HUDEP-2 (cell line): ENCODE data around the gene APLF.
"Not testable (repeated sequence)": the region's sequence is repeated elsewhere in the genome, so short reads cannot be mapped to it uniquely, and the experiment has no call there.

Experiments
- DNase-seq, 76 experiments: peaks; one replicate each; lab custom pipeline; 2025; ENCODE audit not compliant: unreplicated experiment in 76 of 76; lab: John Stamatoyannopoulos, UW

APLF gene

GRCh38 chr2:68438455-68439303, 28.7 kb upstream of the APLF start:
- no peak for DNase-seq

DNA sequence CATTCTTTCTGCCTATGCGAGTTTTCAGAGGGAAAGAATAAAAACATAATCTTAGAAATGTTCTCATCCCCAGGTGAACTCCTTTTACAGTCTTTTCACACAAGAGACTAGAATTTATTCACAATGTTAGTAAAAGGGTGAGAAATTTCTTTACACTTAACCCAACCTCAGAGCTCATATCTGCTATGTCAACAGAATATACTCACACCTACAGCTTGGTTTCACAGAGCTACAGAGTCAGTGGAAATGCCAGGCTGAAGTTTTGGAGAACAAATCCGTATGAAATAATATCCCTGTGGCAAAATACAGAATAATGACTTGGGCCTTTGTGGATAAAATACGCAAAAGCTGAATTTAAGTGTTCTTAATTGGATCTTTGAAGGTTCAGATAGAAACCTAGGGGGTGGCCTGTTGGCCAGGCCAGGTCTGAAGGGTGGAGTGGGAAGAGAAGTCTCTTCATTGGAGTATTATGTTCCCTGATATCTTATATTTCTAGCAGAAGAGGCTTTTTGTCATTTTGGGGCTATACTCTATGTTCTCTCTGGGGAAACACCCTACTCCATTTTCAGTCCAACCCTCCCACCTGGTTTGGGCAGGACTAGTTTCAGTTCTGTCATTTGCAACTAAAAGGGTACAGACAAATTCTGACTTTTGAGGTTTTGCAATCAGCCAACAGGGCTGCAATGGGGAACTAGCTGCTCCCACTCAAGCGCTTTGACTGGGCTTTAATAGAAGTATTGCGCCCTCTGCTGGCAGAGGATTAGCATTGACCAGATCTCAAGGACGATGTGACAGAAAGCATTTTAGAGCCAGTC, 26.0 kb upstream of the APLF start:
- peak in 75 of 76 experiments; percentile 14 to 95 (median 79) for DNase-seq

GRCh38 chr2:68441994-68442322, 25.4 kb upstream of the APLF start:
- no peak for DNase-seq

DNA sequence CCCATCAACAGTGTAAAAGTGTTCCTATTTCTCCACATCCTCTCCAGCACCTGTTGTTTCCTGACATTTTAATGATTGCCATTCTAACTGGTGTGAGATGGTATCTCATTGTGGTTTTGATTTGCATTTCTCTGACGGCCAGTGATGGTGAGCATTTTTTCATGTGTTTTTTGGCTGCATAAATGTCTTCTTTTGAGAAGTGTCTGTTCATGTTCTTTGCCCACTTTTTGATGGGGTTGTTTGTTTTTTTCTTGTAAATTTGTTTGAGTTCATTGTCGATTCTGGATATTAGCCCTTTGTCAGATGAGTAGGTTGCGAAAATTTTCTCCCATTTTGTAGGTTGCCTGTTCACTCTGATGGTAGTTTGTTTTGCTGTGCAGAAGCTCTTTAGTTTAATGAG, 21.0 kb upstream of the APLF start:
- not testable (repeated sequence) for DNase-seq

- DNase-seq = no peak
Measured at GRCh38 chr2:68447118-68447517, 20.3 kb upstream of the APLF start.

DNA sequence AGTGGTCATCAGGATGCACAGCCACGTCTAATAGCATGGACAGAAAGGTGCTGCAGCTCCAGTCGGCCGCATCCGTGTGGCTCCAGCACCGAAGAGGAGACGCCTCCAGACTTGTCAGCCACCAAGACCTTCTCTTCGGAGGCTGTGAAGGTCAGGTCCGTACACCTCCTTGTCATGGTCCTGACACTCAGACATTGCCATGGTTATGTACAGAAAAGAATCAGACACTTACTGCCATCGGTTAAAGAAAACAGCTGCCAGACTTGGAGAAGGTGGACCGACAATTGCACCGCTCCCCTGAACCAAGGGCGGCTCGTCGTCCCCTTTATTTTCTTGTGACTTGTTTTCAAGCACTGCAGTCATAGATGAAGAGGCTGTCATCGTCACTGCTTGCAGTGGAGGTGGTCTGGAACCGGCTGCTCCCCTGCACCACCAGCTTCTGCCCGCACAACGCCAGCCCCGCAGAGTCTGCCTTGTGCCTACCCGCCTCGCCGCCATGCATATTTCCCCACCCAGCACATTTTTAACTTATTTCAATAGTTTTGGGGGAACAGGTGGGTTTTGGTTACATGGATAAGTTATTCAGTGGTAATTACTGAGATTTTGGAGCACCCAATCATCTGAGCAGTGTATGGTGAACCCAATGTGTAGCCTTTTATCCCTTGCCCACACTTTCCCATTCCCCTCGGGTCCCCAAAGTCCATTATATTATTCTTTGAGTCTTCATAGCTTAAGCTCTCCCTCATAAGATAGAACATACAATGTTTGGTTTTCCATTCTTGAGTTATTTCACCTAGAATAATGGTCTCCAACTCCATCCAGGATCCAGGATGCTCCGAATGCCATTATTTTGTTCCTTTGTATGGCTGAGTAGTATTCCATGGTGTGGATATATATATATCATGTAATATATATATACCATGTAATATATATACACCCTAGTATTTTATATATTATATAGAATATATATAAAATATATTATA, 18.4 kb upstream of the APLF start:
- DNase-seq = no peak

DNA sequence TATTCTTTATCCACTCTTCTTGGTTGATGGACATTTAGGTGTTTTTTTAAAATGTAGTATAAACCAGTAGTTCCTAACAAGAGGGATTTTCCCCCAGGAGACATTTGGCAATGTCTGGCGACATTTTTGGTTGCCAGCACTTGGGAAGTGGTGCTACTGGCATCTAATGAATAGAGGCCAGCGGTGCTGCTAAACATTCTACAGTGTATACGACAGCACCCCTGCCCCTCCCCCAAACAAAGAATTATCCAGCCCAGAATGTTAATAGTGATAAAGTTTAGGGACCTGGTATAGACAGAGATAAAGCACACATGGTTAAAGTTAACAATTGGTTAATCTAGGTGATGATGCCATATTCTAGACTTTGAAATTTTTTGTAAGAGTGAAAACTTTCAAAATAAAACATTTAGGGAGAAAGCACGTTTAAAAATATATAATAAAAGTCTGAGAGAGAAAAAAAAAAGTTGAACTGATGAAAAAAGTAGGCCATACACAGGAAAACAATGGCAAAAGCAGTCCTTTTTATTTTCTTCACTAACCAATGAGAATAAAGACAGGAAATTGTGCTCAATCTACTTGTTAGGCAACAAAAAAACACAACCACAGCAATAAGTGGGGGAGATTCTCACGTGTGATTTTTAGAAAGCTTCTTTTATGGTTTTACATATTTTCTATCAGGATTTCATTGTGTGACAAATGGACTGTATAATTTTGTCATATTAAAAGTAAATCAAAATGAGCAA, 15.1 kb upstream of the APLF start:
- DNase-seq = peak in 40 of 76 experiments; percentile 5 to 63 (median 25)

- DNase-seq = no peak
Measured at GRCh38 chr2:68453761-68454360, 13.5 kb upstream of the APLF start.

- no peak for DNase-seq
Measured at GRCh38 chr2:68454719-68455118, 12.7 kb upstream of the APLF start.

- DNase-seq = no peak
Measured at GRCh38 chr2:68456198-68456597, 11.2 kb upstream of the APLF start.

DNA sequence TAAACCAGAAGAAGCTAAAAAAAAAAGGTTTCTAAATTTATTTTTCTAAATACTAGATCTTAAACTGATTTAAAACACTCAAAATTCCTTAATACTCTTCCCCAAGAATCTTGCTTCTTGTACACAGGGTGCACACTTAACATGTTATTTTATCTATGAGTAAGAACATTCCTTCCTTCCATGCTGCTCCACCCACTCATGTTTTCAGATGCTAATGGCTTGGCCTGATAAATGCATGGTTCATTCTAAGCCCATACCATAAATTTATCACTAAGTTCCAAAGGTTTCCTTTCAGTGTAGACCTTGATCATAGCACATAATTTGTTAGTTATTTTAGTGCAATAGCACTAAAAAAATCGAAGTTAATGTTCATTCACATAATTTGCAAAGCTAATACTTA, 8.4 kb upstream of the APLF start:
- peak in 12 of 76 experiments; percentile 2 to 53 (median 24) for DNase-seq

DNA sequence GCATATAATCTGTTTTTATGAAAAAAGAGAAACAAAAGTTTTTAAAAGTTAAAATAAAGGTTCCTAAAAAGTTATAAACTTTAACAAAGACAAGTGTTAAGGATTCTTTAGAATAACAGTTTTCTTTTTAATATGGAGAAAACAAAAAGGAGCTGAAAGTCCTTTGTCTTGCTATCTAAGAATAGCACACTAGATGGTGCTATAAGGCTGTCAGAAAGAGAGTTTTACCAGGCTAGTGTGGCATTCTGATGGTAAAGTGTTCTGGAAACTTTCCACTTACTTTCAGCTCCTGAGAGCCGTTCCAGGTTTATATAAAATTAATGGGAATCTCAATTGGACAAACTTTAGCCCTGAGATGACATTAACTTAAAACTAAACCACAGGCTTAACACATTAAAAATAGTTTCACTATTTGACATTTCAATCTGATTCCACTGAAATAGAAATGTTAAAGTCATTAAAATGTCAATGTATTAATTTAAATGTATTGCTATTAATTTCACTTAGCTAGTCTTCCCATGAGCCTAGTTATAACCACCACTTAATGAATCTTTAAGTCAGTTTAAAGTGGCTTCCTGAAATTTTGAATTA, 4.0 kb upstream of the APLF start:
- peak in 30 of 76 experiments; percentile 8 to 70 (median 47) for DNase-seq

GRCh38 chr2:68464651-68465050, 2.7 kb upstream of the APLF start:
- no peak for DNase-seq

- DNase-seq = peak in 1 of 76 experiments; percentile 7
Measured at GRCh38 chr2:68465081-68465916, 2.1 kb upstream of the APLF start.

GRCh38 chr2:68466361-68466777, 1.0 kb upstream of the APLF start:
- peak in 3 of 76 experiments; percentile 8 to 13 (median 9) for DNase-seq

DNA sequence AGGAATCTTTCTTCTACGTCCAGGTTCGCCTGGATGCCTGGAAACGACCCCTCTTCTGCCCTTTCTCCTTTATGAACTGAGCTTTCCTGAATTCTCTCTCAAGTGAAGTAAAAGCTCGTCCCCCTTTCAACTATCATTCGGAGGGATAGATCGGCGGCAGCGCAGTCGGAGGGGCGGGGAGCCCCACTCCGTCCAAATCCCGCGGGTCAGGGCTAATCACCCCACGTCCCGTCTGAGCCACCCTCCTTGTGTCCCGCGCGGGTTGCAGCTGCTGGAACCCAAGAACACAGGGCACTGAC, 658 bp upstream of the APLF start:
- no peak for DNase-seq

DNA sequence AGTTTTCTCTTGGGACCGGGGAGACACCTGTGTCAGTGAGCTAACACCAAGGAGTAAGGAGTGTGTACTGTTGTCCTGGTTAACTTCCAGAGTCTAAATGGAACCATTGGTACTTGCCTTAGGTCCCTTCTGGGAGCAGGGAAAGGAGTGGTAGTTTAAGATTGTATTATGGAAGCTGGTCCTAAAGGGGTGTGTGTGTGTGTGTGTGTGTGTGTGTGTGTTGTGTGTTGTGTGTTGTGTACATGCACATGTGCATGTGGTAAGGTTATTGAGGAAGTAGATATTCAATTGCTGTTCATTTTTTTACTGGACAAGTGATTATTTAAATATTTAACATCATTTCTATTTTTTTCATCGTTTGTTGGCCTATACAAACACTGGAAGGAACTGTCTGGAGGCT, 1.4 kb downstream of the APLF start:
- no peak for DNase-seq

DNA sequence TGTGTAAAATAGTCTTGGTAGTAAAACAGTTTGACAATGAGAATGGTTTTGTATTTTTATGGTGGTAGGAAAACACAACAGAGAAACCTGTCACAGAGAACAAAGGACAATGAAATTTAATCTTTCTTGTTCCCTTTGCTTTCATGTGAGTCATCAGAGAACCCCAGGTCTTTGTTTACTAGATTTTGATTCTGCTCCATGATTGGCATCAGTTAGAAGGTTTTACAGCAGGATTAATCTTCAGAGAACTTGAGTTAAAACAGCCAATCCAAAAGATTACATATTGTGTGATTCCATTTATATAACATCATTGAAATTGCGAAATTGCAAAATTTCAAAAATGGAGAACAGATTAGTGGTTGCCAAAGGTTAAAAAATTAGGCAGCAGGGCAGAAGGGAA, 2.5 kb downstream of the APLF start:
- no peak for DNase-seq

DNA sequence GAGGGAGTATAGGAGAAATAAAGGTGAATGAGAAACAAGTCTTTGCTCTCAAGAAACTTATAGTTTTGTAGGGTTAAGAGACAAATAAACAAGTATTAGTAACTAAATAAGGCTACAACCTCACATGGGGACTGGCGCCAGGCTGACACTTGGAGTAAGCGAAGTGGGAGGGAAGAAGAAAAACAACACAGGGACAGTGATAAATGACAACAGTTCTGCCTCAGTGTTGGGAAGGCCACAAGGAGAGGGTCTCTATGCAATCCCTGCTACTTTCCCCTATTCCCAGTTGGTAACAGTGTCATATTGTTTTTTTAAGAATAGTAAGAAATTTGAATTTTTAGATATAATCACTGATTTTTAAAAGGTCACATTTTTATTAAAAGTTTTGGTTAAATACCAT, 4.0 kb downstream of the APLF start:
- no peak for DNase-seq
